Upper lobe of left lung (tissue), 4 donors: ENCODE data around the gene BACH1.

Experiments
- CTCF ChIP-seq, 6 experiments: fragments of 450-650 bp in 4 of 6; fragments of 200-600 bp in 2 of 6; sonication (generic) in 2 of 6; IDR thresholded peaks; one replicate each; pipeline ENCODE4 v1.5.1; 2016 to 2019; ENCODE audit warnings: antibody characterized with exemption in 6 of 6
- POLR2A ChIP-seq, 4 donors: fragments of 450-650 bp; IDR thresholded peaks; one replicate each; pipeline ENCODE4 v1.5.1; 2016 to 2017; ENCODE audit warnings: antibody characterized with exemption in 4 of 4, mild to moderate bottlenecking in 2 of 4

GRCh38 chr21:29360799-29361765, 62.4 kb downstream of the BACH1 start:
- TF ChIP-seq CTCF (IDR thresholded peaks at IDR 0.05) (no peak), POLR2A (IDR thresholded peaks at IDR 0.05) (no peak)
